CD4-positive, alpha-beta T cell treated with Interleukin-21 for 1 hour (primary cell): Measurements from ENCODE around the gene IQCM.

Experiments used
- DNase-seq: peaks from one replicate; pipeline ENCODE4 v3.0.0-alpha.2; 2020

The IQCM gene

GRCh38 chr4:149815743-149816142 lies at the start of gene IQCM:
Gene IQCM (minus strand): TSS chr4:149815843. CDS start chr4:149742691, 73,152 bp downstream.
- no peak for DNase-seq

- DNase-seq = no peak
These were observed 41.8 kb upstream of the IQCM start for GRCh38 chr4:149857446-149857845.

GRCh38 chr4:149845743-149846142 lies 30.1 kb upstream of the IQCM start:
- DNase-seq = no peak

- DNase-seq = no peak
These were observed 26.0 kb upstream of the IQCM start for GRCh38 chr4:149841686-149842085.

- no peak for DNase-seq
These were observed 22.4 kb upstream of the IQCM start for GRCh38 chr4:149838036-149838435.

- DNase-seq = no peak
These were observed 20.9 kb upstream of the IQCM start for GRCh38 chr4:149836546-149836945.

- DNase-seq = no peak
These were observed 19.6 kb upstream of the IQCM start for GRCh38 chr4:149835280-149835679.

- no peak for DNase-seq
These were observed 16.1 kb upstream of the IQCM start for GRCh38 chr4:149831656-149832208.

- no peak for DNase-seq
These were observed 15.2 kb upstream of the IQCM start for GRCh38 chr4:149830823-149831222.

- DNase-seq = no peak
These were observed 9.7 kb upstream of the IQCM start for GRCh38 chr4:149825336-149825735.

GRCh38 chr4:149823769-149824221 lies 8.2 kb upstream of the IQCM start:
- DNase-seq = no peak

- DNase-seq = no peak
These were observed 14.2 kb downstream of the IQCM start for GRCh38 chr4:149801416-149801815.

GRCh38 chr4:149799546-149799945 lies 16.1 kb downstream of the IQCM start:
- DNase-seq = no peak

- no peak for DNase-seq
These were observed 19.3 kb downstream of the IQCM start for GRCh38 chr4:149796381-149796780.

GRCh38 chr4:149795256-149795655 lies 20.4 kb downstream of the IQCM start:
- DNase-seq = no peak

GRCh38 chr4:149794352-149794751 lies 21.3 kb downstream of the IQCM start:
- DNase-seq = no peak

- no peak for DNase-seq
These were observed 22.2 kb downstream of the IQCM start for GRCh38 chr4:149793459-149793858.

GRCh38 chr4:149791851-149792250 lies 23.8 kb downstream of the IQCM start:
- no peak for DNase-seq

GRCh38 chr4:149790172-149790907 lies 25.3 kb downstream of the IQCM start:
- no peak for DNase-seq

- no peak for DNase-seq
These were observed 27.3 kb downstream of the IQCM start for GRCh38 chr4:149788300-149788699.

GRCh38 chr4:149785696-149786431 lies 29.8 kb downstream of the IQCM start:
- no peak for DNase-seq

- DNase-seq = no peak
These were observed 31.6 kb downstream of the IQCM start for GRCh38 chr4:149784018-149784417.

- no peak for DNase-seq
These were observed 34.5 kb downstream of the IQCM start for GRCh38 chr4:149781150-149781549.

GRCh38 chr4:149768477-149768876 lies 47.2 kb downstream of the IQCM start:
- no peak for DNase-seq
